PC-3 (cell line): ENCODE data around the gene PTGS2. TPM values are rescaled to one million over a fixed set of nuclear protein-coding genes. Genes with fewer than 3 reads are reported as not detected.
"Not testable (repeated sequence)": the region's sequence is repeated elsewhere in the genome, so short reads cannot be mapped to it uniquely, and the experiment has no call there.

Experiments used
- ATAC-seq: fragments of 200-7000 bp; cut with Tn5 transposase; 2 replicates; pipeline ENCODE4 v1.9.1; 2020; ENCODE audit warnings: mild to moderate bottlenecking, moderate library complexity
- BruUV-seq: library from RNA; stranded (reverse); fragments of 400-500 nt; replicated peaks from 2 replicates; lab custom pipeline; 2021; lab: Mats Ljungman, UMichigan
- CTCF ChIA-PET: fragments of 300-600 bp; sonication (Branson Sonifier 250); formaldehyde crosslinking; loops from one replicate; lab custom pipeline; 2022; ENCODE audit warnings: antibody characterized with exemption; lab: Charles Lee
- POLR2A ChIA-PET: fragments of 300-600 bp; sonication (Branson Sonifier 250); formaldehyde crosslinking; loops from one replicate; lab custom pipeline; 2022; ENCODE audit warnings: antibody characterized with exemption; ENCODE audit not compliant: unreplicated experiment; lab: Charles Lee
- DNase-seq: peaks from one replicate; pipeline ENCODE4 v3.0.0-alpha.2; 2015
- H2AFZ ChIP-seq: fragments of 300-600 bp; sonication (generic); 2 replicates; pipeline ENCODE4 v1.6.0; 2016; ENCODE audit warnings: antibody characterized with exemption, low read length
- H3F3A ChIP-seq: fragments of 300-600 bp; sonication (generic); one replicate; pipeline ENCODE4 v1.6.0; 2017; ENCODE audit warnings: antibody characterized with exemption, low read length, control low read depth, mild to moderate bottlenecking; ENCODE audit not compliant: unreplicated experiment
- H3K27ac ChIP-seq: fragments of 300-600 bp; sonication (generic); 2 replicates; pipeline ENCODE4 v1.5.1; 2016; ENCODE audit warnings: mild to moderate bottlenecking, low read length
- H3K27me3 ChIP-seq: fragments of 300-600 bp; sonication (generic); 2 replicates; pipeline ENCODE4 v1.6.1; 2016; ENCODE audit warnings: low read length, mixed read lengths
- H3K36me3 ChIP-seq: fragments of 300-600 bp; sonication (generic); 2 replicates; pipeline ENCODE4 v1.6.1; 2016; ENCODE audit warnings: low read depth, mixed run types, low read length, mixed read lengths
- H3K4me1 ChIP-seq: fragments of 300-600 bp; sonication (generic); 2 replicates; pipeline ENCODE4 v1.5.1; 2016; ENCODE audit warnings: low read length; ENCODE audit not compliant: insufficient read depth
- H3K4me2 ChIP-seq: fragments of 300-600 bp; sonication (generic); 2 replicates; pipeline ENCODE4 v1.6.0; 2016; ENCODE audit warnings: low read length
- H3K4me3 ChIP-seq: fragments of 300-600 bp; sonication (generic); 2 replicates; pipeline ENCODE4 v1.5.1; 2016; ENCODE audit warnings: mild to moderate bottlenecking, low read length, mixed read lengths
- H3K79me2 ChIP-seq: fragments of 300-600 bp; sonication (generic); 2 replicates; pipeline ENCODE4 v1.6.1; 2017; ENCODE audit warnings: low read length, mixed read lengths
- H3K9ac ChIP-seq: fragments of 300-600 bp; sonication (generic); 2 replicates; pipeline ENCODE4 v1.6.0; 2016; ENCODE audit warnings: mild to moderate bottlenecking, low read length
- H3K9me2 ChIP-seq: fragments of 300-600 bp; sonication (generic); replicated peaks from 2 replicates; pipeline ENCODE4 v1.6.1; 2016; ENCODE audit warnings: mixed run types, low read length, mixed read lengths
- H3K9me3 ChIP-seq: fragments of 300-600 bp; sonication (generic); 2 replicates; pipeline ENCODE4 v1.6.1; 2016; ENCODE audit warnings: low read length, mixed read lengths
- H4K20me1 ChIP-seq: fragments of 300-600 bp; sonication (generic); 2 replicates; pipeline ENCODE4 v1.6.1; 2016; ENCODE audit warnings: low read length, mixed read lengths
- EZH2 ChIP-seq: fragments of 300-600 bp; sonication (generic); IDR thresholded peaks from one replicate; pipeline ENCODE4 v1.6.1; 2017; ENCODE audit warnings: antibody characterized with exemption, mild to moderate bottlenecking, low read length; ENCODE audit not compliant: unreplicated experiment
- EZH2phosphoT487 ChIP-seq: fragments of 300-600 bp; sonication (generic); IDR thresholded peaks from 2 replicates; pipeline ENCODE4 v1.6.1; 2018; ENCODE audit warnings: mild to moderate bottlenecking, antibody characterized with exemption, low read length, borderline replicate concordance
- intact Hi-C: fragments of 100-400 bp; cut with micrococcal nuclease; formaldehyde crosslinking; loops from 2 replicates; pipeline ENCODE4 v1.9.0; 2023
- total RNA-seq: library from RNA; depleted of rRNA; stranded (reverse); fragments of >200 nt; gene quantifications from 2 replicates; pipeline ENCODE4 v1.2.3, GENCODE V29; 2014
- TF ChIP-seq, protein P1 (sequence below): fragments of 300-600 bp; sonication (generic); conservative IDR thresholded peaks from 2 replicates; pipeline ENCODE4 v1.5.1; 2017; ENCODE audit warnings: antibody characterized with exemption, low read depth, mild to moderate bottlenecking, low read length

Gene PTGS2
- total RNA-seq, 1 experiment from 2014 or later, result 7.9 TPM

DNA sequence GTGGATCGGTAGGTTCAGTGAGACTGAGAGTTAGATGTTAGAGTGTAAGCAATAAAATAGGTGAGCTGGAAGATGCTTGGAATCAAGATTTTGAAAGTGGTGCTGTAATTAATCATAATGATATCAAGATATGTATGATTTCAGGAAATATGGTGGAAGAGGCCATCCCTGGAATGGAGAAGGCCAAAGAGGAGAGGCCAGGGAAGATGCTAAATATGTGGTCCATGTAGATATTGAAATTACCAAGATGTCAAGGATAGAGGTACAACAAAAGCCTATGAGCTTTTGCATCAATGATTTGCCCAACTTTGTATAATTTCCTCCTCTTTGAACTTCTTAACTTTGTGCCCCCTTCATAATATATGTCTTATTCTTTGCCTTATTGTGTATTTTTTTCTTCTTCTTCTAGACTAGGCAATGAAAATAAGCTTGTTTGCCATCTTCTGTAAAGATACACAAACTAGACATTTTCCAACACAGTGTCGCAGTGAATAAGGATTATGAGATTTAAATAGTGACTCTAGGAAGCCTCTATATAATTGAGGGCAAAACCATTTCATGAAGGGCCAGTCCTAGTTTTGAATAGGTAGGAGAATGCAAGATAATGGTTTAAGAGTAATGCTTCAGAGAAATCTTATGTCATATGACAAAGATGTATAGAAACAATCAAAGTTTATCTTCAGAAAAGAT is 8.9 kb downstream of the PTGS2 start:
- Histone ChIP-seq H3K9me2 (no peaks in the 10 kb centered on the region), H3K27ac (no peak overlapping the region), H3K4me1 (no peaks in the 10 kb centered on the region), H3K27me3 (no peaks in the 10 kb centered on the region), H3K36me3 (no peaks in the 10 kb centered on the region), H3K9ac (no peak overlapping the region), H2AFZ (no peak overlapping the region), H3K79me2 (no peaks in the 10 kb centered on the region), H3K9me3 (no peaks in the 10 kb centered on the region), H3K4me3 (no peak overlapping the region), H3K4me2 (no peak overlapping the region), H3F3A (no peaks in the 10 kb centered on the region), H4K20me1 (no peaks in the 10 kb centered on the region)
- no peak for ATAC-seq
- CTCF ChIA-PET, result no interaction called here
- DNase-seq, result no peak
- TF ChIP-seq EZH2phosphoT487 (no peak), EZH2 (no peak)
- TF ChIP-seq, protein P1, sequence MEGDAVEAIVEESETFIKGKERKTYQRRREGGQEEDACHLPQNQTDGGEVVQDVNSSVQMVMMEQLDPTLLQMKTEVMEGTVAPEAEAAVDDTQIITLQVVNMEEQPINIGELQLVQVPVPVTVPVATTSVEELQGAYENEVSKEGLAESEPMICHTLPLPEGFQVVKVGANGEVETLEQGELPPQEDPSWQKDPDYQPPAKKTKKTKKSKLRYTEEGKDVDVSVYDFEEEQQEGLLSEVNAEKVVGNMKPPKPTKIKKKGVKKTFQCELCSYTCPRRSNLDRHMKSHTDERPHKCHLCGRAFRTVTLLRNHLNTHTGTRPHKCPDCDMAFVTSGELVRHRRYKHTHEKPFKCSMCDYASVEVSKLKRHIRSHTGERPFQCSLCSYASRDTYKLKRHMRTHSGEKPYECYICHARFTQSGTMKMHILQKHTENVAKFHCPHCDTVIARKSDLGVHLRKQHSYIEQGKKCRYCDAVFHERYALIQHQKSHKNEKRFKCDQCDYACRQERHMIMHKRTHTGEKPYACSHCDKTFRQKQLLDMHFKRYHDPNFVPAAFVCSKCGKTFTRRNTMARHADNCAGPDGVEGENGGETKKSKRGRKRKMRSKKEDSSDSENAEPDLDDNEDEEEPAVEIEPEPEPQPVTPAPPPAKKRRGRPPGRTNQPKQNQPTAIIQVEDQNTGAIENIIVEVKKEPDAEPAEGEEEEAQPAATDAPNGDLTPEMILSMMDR, result no peak
- intact Hi-C loops, result no loop called here
- no TSS peak for BruUV-seq
- POLR2A ChIA-PET, result no interaction called here

DNA sequence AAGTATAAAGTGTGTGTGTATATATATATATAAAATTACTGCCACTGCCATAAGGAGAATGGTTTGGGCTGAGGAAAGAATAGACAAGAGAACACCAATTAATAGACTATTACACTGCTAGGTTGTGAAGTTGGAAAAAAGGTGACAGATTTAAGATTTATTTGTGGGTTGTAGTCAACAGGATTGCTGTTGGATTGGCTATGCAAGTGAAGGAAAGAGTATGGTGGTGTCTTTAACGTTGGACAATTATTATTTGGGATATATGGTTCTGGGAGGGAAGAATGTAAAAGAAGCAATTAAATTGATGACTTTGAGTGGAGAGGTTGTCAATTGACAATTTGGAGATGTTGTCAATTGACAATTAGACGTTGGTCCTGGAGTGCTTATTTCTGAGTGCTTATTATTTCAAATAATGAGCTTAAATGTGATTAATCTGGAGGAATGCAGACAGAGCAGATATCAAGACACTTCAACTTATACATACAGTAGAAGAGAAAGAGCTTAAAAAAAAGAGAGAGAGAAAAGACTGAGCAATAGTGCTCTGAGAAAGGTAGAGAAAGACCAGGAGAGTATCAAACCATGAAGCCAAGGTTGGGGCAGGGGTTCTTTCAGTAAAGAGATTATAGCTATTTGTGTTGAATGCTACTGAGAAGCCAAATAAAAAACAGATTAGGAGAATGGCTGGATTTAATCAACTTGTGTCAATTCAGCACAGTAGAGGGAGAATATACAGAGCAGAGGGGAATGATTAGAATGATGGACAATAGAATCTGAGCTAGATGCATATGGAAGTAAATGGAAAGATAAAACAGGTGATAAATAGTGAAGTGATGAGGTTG is 9.7 kb downstream of the PTGS2 start:
- Histone ChIP-seq H3F3A (no peaks in the 10 kb centered on the region), H3K27me3 (no peaks in the 10 kb centered on the region), H3K36me3 (no peaks in the 10 kb centered on the region), H3K4me1 (no peaks in the 10 kb centered on the region), H4K20me1 (no peaks in the 10 kb centered on the region), H3K4me2 (no peak overlapping the region), H3K79me2 (no peaks in the 10 kb centered on the region), H3K9me2 (no peaks in the 10 kb centered on the region), H3K4me3 (no peak overlapping the region), H2AFZ (no peak overlapping the region), H3K9ac (no peak overlapping the region), H3K27ac (no peak overlapping the region), H3K9me3 (no peaks in the 10 kb centered on the region)
- ChIA-PET CTCF (no interaction called here), POLR2A (no interaction called here)
- no peak for TF ChIP-seq EZH2phosphoT487
- TF ChIP-seq, protein P1, result no peak
- TF ChIP-seq EZH2, result no peak
- intact Hi-C loops, result no loop called here
- no peak for DNase-seq
- no peak for ATAC-seq
- no TSS peak for BruUV-seq

DNA sequence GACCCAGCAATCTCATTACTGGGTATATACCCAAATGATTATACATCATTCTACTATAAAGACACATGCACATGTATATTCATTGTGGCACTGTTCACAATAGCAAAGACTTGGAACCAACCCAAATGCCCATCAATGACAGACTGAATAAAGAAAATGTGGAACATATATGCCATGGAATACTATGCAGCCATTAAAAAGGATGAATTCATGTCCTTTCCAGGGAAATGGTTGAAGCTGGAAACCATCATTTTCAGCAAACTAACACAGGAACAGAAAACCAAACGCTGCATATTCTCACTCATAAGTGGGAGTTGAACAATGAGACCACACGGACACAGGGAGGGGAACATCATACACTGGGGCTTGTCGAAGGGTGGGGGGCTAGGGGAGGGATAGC is 10.4 kb downstream of the PTGS2 start:
- H3K4me1 ChIP-seq, H4K20me1 ChIP-seq, H3K4me2 ChIP-seq, H3K9me3 ChIP-seq, CTCF ChIA-PET, H3K9me2 ChIP-seq, H3K36me3 ChIP-seq, POLR2A ChIA-PET, H3K79me2 ChIP-seq, H3K27me3 ChIP-seq, H3K27ac ChIP-seq, BruUV-seq, DNase-seq, ATAC-seq, H3K4me3 ChIP-seq, intact Hi-C loops, H3F3A ChIP-seq, H2AFZ ChIP-seq, H3K9ac ChIP-seq: not testable (repeated sequence)

DNA sequence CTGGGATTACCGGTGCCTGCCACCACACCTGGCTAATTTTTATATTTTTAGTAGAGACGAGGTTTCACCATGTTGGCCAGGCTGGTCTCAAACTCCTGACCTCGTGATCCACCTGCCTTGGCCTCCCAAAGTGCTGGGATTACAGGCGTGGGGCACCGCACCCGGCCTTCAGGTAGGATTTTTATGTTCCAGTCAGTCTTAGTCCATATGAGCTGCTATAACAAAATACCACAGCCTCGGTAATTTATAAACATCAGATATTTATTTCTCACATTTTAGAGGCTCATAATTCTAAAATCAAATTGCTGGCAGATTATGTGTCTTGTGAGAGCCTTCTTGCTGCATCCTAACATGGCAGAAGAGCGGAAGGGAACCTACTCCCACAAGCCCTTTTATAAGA is 16.0 kb downstream of the PTGS2 start:
- H3K4me2 ChIP-seq, H2AFZ ChIP-seq, H3K27me3 ChIP-seq, H3F3A ChIP-seq, CTCF ChIA-PET, BruUV-seq, H3K4me3 ChIP-seq, DNase-seq, H3K27ac ChIP-seq, H3K9me2 ChIP-seq, H3K9me3 ChIP-seq, intact Hi-C loops, ATAC-seq, H3K9ac ChIP-seq, H4K20me1 ChIP-seq, H3K79me2 ChIP-seq, H3K36me3 ChIP-seq, POLR2A ChIA-PET, H3K4me1 ChIP-seq: not testable (repeated sequence)
